IMR-90 (cell line): ENCODE results near the gene PHGDH. TPM values are rescaled to one million over a fixed set of nuclear protein-coding genes. Genes with fewer than 3 reads are reported as not detected.
"Not testable (repeated sequence)": the region's sequence is repeated elsewhere in the genome, so short reads cannot be mapped to it uniquely, and the experiment has no call there.

Experiments
- ATAC-seq: fragments of 200-7000 bp; cut with Tn5 transposase; 2 replicates; pipeline ENCODE4 v1.9.1; 2020; ENCODE audit warnings: low read depth, mild to moderate bottlenecking, moderate library complexity
- BruUV-seq: library from RNA; stranded (reverse); fragments of 400-500 nt; replicated peaks from 2 replicates; lab custom pipeline; 2021; lab: Mats Ljungman, UMichigan
- CTCF ChIA-PET: fragments of 300-600 bp; formaldehyde crosslinking; extraction: SDS; loops from one replicate; lab custom pipeline; 2021; ENCODE audit warnings: antibody characterized with exemption; lab: Yijun Ruan, JAX
- POLR2A ChIA-PET: fragments of 300-600 bp; sonication (Branson Sonifier 250); formaldehyde crosslinking; loops from one replicate; lab custom pipeline; 2022; ENCODE audit warnings: antibody characterized with exemption; ENCODE audit not compliant: unreplicated experiment; lab: Charles Lee
- DNase-seq: peaks from one replicate; pipeline ENCODE4 v3.0.0; 2013
- H2AFZ ChIP-seq: replicated peaks from 2 replicates; pipeline ENCODE3; 2013; ENCODE audit warnings: low read length, mild to moderate bottlenecking; ENCODE audit not compliant: poor library complexity
- H2AK5ac ChIP-seq: 2 replicates; pipeline ENCODE4 v1.6.1; 2013; ENCODE audit warnings: low read depth, low read length, inconsistent platforms
- H2AK9ac ChIP-seq: replicated peaks from 2 replicates; pipeline ENCODE3; 2013; ENCODE audit warnings: mild to moderate bottlenecking, low read depth, low read length, moderate library complexity; ENCODE audit not compliant: poor library complexity
- H2BK120ac ChIP-seq: 2 replicates; pipeline ENCODE4 v1.6.1; 2013; ENCODE audit warnings: low read depth, low read length, inconsistent platforms
- H2BK15ac ChIP-seq: 3 replicates; pipeline ENCODE4 v1.6.1; 2013; ENCODE audit warnings: low read depth, low read length, inconsistent platforms
- H2BK20ac ChIP-seq: 2 replicates; pipeline ENCODE4 v1.6.1; 2013; ENCODE audit warnings: low read depth, mild to moderate bottlenecking, inconsistent platforms, low read length, moderate library complexity
- H2BK5ac ChIP-seq: 2 replicates; pipeline ENCODE4 v1.6.1; 2013; ENCODE audit warnings: mild to moderate bottlenecking, low read depth, low read length, inconsistent platforms; ENCODE audit not compliant: poor library complexity, severe bottlenecking
- H3K14ac ChIP-seq: replicated peaks from 2 replicates; pipeline ENCODE4 v1.6.1; 2013; ENCODE audit warnings: low read depth, low read length, inconsistent platforms
- H3K18ac ChIP-seq: 2 replicates; pipeline ENCODE4 v1.6.1; 2013; ENCODE audit warnings: low read depth, low read length, control low read depth
- H3K23ac ChIP-seq: 2 replicates; pipeline ENCODE4 v1.6.1; 2013; ENCODE audit warnings: low read depth, low read length, inconsistent platforms
- H3K27ac ChIP-seq: 2 replicates; pipeline ENCODE4 v1.5.1; 2013; ENCODE audit warnings: mild to moderate bottlenecking, control low read depth, low read length; ENCODE audit not compliant: insufficient read depth
- H3K27me3 ChIP-seq: 2 replicates; pipeline ENCODE4 v1.6.1; 2013; ENCODE audit warnings: low read length; ENCODE audit not compliant: control insufficient read depth, insufficient read depth
- H3K36me3 ChIP-seq: 2 replicates; pipeline ENCODE4 v1.6.1; 2013; ENCODE audit warnings: low read length, mixed read lengths; ENCODE audit not compliant: control insufficient read depth, insufficient read depth
- H3K4ac ChIP-seq: 2 replicates; pipeline ENCODE4 v1.6.1; 2013; ENCODE audit warnings: low read depth, low read length, inconsistent platforms
- H3K4me1 ChIP-seq: 2 replicates; pipeline ENCODE4 v1.6.1; 2013; ENCODE audit warnings: low read length, mixed read lengths; ENCODE audit not compliant: control insufficient read depth, insufficient read depth
- H3K4me2 ChIP-seq: 2 replicates; pipeline ENCODE4 v1.6.1; 2013; ENCODE audit warnings: low read depth, mild to moderate bottlenecking, control low read depth, low read length, moderate library complexity
- H3K4me3 ChIP-seq: 2 replicates; pipeline ENCODE4 v1.5.1; 2013; ENCODE audit warnings: low read depth, mild to moderate bottlenecking, control low read depth, low read length, moderate library complexity; ENCODE audit not compliant: insufficient read depth
- H3K56ac ChIP-seq: 2 replicates; pipeline ENCODE4 v1.6.1; 2013; ENCODE audit warnings: low read length, inconsistent platforms; ENCODE audit not compliant: insufficient read depth; ENCODE audit errors: extremely low read depth
- H3K79me1 ChIP-seq, 2 experiments: 2 replicates each; pipeline ENCODE4 v1.6.1; 2013; ENCODE audit warnings: low read length in 2 of 2, inconsistent platforms in 1 of 2, low read depth in 1 of 2
- H3K9ac ChIP-seq: 2 replicates; pipeline ENCODE4 v1.6.1; 2013; ENCODE audit warnings: low read depth, low read length, control low read depth
- H3K9me1 ChIP-seq: 2 replicates; pipeline ENCODE4 v1.6.1; 2013; ENCODE audit warnings: low read length, inconsistent platforms; ENCODE audit not compliant: insufficient read depth
- H3K9me3 ChIP-seq: 2 replicates; pipeline ENCODE4 v1.6.1; 2013; ENCODE audit warnings: low read length; ENCODE audit not compliant: control insufficient read depth, insufficient read depth
- H4K20me1 ChIP-seq: 2 replicates; pipeline ENCODE4 v1.6.1; 2013; ENCODE audit warnings: low read length, inconsistent platforms; ENCODE audit not compliant: insufficient read depth
- H4K5ac ChIP-seq: 2 replicates; pipeline ENCODE4 v1.6.1; 2013; ENCODE audit warnings: mild to moderate bottlenecking, low read depth, low read length, control low read depth
- H4K8ac ChIP-seq, 2 experiments: 2 replicates each; pipeline ENCODE4 v1.6.1; 2013; ENCODE audit warnings: low read depth in 2 of 2, low read length in 2 of 2, control low read depth in 1 of 2, inconsistent platforms in 1 of 2
- H4K91ac ChIP-seq: 2 replicates; pipeline ENCODE4 v1.6.1; 2013; ENCODE audit warnings: low read depth, low read length, inconsistent platforms; ENCODE audit not compliant: insufficient read depth
- FOS ChIP-seq: fragments of 150-350 bp; IDR thresholded peaks from 2 replicates; pipeline ENCODE4 v1.6.1; 2016; ENCODE audit warnings: low read depth, low read length
- MAFK ChIP-seq: IDR thresholded peaks from 2 replicates; pipeline ENCODE4 v1.6.1; 2012; ENCODE audit warnings: low read depth, low read length, improper control_type of control experiment
- MXI1 ChIP-seq: IDR thresholded peaks from 2 replicates; pipeline ENCODE4 v1.6.1; 2012; ENCODE audit warnings: low read depth, mild to moderate bottlenecking, low read length, moderate library complexity, borderline replicate concordance
- RAD21 ChIP-seq: IDR thresholded peaks from 2 replicates; pipeline ENCODE4 v1.6.1; 2012; ENCODE audit warnings: low read length, improper control_type of control experiment
- WGBS, 2 experiments: methylation state at CpG; one replicate each; pipeline versions ENCODE4 v1.1.5 to v1.1.7; 2013; ENCODE audit warnings: missing lambda C conversion rate in 2 of 2; ENCODE audit not compliant: insufficient read length in 1 of 2; ENCODE audit errors: extremely low coverage in 2 of 2; 5-methylcytosine and 5-hydroxymethylcytosine counted together
- dilution Hi-C: fragments of 300-500 bp; cut with HindIII; formaldehyde crosslinking; loops from one replicate; pipeline ENCODE4 v1.14.3; 2018; ENCODE audit warnings: low sequenced_read_pairs; ENCODE audit not compliant: unreplicated experiment
- in situ Hi-C: fragments of 300-500 bp; cut with MboI; formaldehyde crosslinking; loops from 3 replicates; pipeline ENCODE4 v1.14.3; 2019; ENCODE audit warnings: low sequenced_read_pairs, inconsistent platforms, mixed read lengths
- intact Hi-C: fragments of 100-400 bp; cut with micrococcal nuclease; formaldehyde crosslinking; loops from 2 replicates; pipeline ENCODE4 v1.10.0; 2022
- polyA plus RNA-seq, 3 experiments: library from polyadenylated mRNA; depleted of rRNA; stranded (reverse); fragments of >200 nt; gene quantifications; 2 replicates each; pipeline ENCODE4 v1.2.3, GENCODE V29; 2012; ENCODE audit warnings: low replicate concordance in 1 of 3
- total RNA-seq: library from RNA; depleted of rRNA; stranded (reverse); fragments of >200 nt; gene quantifications from 2 replicates; pipeline ENCODE4 v1.2.3, GENCODE V29; 2012

The PHGDH gene
- total and polyA plus RNA-seq, 2 of the 4 experiments (the other 2 are of a cell fraction) = 87.9 to 331 TPM

DNA sequence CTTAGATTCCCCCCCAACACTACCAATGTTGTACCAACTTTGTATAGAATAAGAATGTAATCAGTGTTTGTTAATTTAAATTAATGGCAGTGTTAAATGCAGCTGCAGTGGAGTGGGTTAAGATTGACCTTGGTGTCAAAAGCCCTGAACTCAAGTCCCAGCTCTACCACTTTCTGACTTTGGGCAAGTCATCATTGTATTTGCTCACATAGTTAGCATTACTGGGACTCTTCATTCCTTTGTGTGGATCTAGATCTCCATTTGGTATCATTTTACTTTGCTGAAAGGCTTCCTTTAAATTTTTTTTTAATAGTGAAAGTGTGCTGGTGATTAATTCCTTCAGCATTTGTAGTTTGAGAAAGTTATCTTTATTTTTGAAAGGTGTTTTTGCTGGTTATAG, 22.2 kb upstream of the PHGDH start:
- no peak overlapping the region for H3K18ac ChIP-seq
- H3K9me3 ChIP-seq = no peaks in the 10 kb centered on the region
- H3K79me1 ChIP-seq = no peaks in the 10 kb centered on the region
- no peak overlapping the region for H4K8ac ChIP-seq
- H2AK9ac ChIP-seq = no peak overlapping the region
- no peak overlapping the region for H3K23ac ChIP-seq
- H3K4me1 ChIP-seq = no peaks in the 10 kb centered on the region
- H3K4me3 ChIP-seq = no peak overlapping the region
- no TSS peak for BruUV-seq
- peaks cover 7% of the 10 kb centered on the region for H3K27me3 ChIP-seq
- no peak overlapping the region for H2AFZ ChIP-seq
- no peak for ATAC-seq
- no peak overlapping the region for H4K91ac ChIP-seq
- no peaks in the 10 kb centered on the region for H3K9me1 ChIP-seq
- no peak overlapping the region for H3K27ac ChIP-seq
- dilution Hi-C loops (no loop called here), in situ Hi-C loops (no loop called here), intact Hi-C loops (no loop called here)
- no peak overlapping the region for H2AK5ac ChIP-seq
- no peak overlapping the region for H2BK15ac ChIP-seq
- H3K56ac ChIP-seq = no peak overlapping the region
- H2BK120ac ChIP-seq = no peak overlapping the region
- H2BK5ac ChIP-seq = no peak overlapping the region
- no peaks in the 10 kb centered on the region for H3K36me3 ChIP-seq
- no peak overlapping the region for H3K4me2 ChIP-seq
- H3K9ac ChIP-seq = no peak overlapping the region
- ChIA-PET CTCF (no interaction called here), POLR2A (no interaction called here)
- TF ChIP-seq MXI1 = no peak
- TF ChIP-seq MAFK = no peak
- TF ChIP-seq RAD21 = no peak
- TF ChIP-seq FOS = no peak
- no peak overlapping the region for H4K5ac ChIP-seq
- no peak overlapping the region for H3K14ac ChIP-seq
- H3K4ac ChIP-seq = no peak overlapping the region
- no peak for DNase-seq
- H2BK20ac ChIP-seq = no peak overlapping the region
- H4K20me1 ChIP-seq = no peaks in the 10 kb centered on the region

DNA sequence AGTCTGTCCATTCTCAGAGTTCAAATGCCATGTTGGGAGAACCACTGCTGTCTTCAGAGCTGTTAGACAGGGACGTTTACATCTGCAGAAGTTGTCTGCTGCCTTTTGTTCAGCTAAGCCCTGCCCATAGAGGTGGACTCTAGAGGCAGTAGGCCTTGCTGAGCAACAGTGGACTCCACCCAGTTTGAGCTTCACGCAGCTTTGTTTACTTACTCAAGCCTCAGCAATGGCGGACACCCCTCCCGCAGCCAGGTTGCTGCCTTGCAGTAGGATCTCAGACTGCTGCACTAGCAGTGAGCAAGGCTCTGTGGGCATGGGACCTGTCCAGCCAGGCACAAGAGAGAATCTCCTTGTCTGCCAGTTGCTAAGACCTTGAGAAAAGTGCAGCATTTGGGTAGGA, 14.9 kb upstream of the PHGDH start:
- H3K27me3 ChIP-seq = peaks cover 12% of the 10 kb centered on the region
- BruUV-seq, H3K79me1 ChIP-seq, H4K20me1 ChIP-seq, POLR2A ChIA-PET, dilution Hi-C loops, DNase-seq, H3K9me3 ChIP-seq, H2BK20ac ChIP-seq, H3K9me1 ChIP-seq, H3K56ac ChIP-seq, H4K91ac ChIP-seq, H3K14ac ChIP-seq, H3K4me2 ChIP-seq, H3K27ac ChIP-seq, H3K18ac ChIP-seq, H2BK15ac ChIP-seq, H2AFZ ChIP-seq, H3K4ac ChIP-seq, H3K4me1 ChIP-seq, H3K9ac ChIP-seq, H3K23ac ChIP-seq, in situ Hi-C loops, ATAC-seq, H3K4me3 ChIP-seq, H2BK120ac ChIP-seq, H3K36me3 ChIP-seq, H2AK5ac ChIP-seq, H2AK9ac ChIP-seq, H4K5ac ChIP-seq, intact Hi-C loops, H4K8ac ChIP-seq, CTCF ChIA-PET, H2BK5ac ChIP-seq: not testable (repeated sequence)
- WGBS, 2 experiments = 20% methylated on average over 1 of the region's 4 CpGs; no CpG with 5 or more reads in 1 of the 2 experiments
